HTR-8/SVneo (cell line): ENCODE results near the gene PLEKHA7.
A peak's percentile ranks its signal among the peaks of the same experiment; 100 is the strongest.

Source experiments
- DNase-seq: peaks from one replicate; pipeline ENCODE4 v3.0.0; 2011; ENCODE audit warnings: low spot score, mixed read lengths; ENCODE audit not compliant: insufficient read length
- FAIRE-seq: peaks from 2 replicates; lab custom pipeline; 2011; peaks lifted over from hg19 to GRCh38; lab: Jason Lieb, UNC

The PLEKHA7 gene

DNA sequence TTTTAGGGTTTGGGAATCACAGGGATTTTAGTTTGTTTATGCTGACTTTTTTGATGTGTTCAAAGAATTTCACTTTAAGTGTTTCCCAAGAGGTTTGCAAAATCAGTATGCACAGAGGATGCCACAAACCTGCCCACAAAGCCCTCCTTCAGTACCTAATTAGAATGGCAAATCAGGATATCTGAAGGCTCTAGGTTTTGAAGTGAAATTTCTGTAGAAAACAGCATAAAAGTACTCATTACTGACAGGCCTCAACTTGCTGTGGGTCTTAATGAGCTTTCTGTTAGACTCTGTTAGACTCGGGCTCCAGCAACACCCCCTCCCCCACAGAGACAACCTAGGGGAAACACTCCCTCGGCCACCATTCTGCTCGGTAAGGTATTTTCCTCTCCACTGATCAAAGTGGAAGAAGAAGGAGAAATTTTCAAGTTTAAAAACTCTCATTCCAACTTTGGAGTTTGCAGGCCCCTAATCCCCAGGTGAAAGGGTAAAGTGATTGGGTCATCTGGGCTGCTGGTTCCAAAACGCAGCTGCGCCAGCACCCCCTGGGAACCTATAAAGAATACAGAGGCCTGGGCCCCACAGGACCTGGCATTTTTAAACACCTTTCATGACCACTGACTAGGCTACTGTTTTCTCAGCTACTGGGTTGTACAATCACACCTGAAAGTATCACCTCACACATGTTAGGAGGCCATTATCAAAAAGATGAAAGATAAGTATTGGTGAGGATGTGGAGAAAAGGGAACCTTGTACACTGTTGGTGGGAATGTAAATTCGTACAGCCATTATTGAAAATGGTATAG is 67.5 kb downstream of the PLEKHA7 start:
- DNase-seq = no peak
- FAIRE-seq = no peak

DNA sequence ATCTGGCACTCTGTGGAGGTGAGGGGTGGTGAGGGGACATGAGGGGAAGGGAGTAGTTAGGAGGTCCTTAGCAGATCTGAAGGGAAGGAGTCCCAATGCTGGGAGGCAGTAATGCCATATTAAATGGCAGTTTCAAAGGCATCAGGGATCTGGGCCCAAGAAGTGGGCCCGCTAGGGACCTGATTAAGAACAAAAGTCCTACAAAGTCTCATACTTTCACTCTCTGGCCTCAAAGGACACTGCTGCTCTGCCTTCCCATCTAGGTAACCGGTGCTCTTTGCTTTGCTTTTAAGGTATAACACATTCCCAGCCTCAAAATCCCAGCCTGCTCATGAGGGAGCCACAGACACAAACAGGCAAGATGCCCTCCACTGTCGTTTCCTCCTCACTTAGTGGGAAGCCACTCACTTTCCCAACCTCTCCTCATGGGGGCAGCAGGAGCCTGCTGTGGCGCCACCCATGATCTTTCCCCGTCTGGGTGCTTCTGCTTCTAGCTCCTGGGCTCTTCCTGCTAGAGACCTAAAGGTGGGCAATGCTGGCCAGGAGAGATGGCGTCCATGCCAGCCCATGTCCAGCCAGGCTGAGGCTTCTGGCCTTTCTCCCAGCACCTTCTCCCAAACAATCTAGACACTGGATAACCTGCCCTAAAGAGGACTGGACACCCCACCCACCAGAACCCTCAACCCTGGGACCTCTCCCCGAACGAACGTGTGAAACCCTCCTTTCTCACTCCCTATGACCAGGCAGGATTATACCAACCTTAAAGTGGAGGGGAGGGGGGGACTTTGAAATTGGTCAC is 68.3 kb downstream of the PLEKHA7 start:
- DNase-seq (peak; percentile 72), FAIRE-seq (no peak)

DNA sequence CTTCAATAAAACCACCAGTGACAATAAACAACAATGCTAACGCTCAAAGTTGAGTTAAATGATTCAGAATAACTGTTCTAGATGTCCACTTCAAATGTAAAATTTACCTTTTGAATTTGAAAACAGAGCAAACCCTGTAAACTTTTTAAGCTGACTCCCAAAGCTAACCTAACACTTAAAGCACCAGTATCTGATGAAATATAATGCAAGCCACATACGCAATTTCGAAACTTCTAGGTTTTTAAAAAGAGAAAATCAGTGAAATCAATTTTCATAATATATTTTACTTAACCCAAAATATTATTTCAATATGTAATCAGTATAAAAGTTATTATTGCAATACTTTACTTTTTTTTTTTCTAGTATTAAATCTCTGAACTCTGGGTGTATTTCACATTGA is 71.3 kb downstream of the PLEKHA7 start:
- FAIRE-seq (no peak), DNase-seq (no peak)

DNA sequence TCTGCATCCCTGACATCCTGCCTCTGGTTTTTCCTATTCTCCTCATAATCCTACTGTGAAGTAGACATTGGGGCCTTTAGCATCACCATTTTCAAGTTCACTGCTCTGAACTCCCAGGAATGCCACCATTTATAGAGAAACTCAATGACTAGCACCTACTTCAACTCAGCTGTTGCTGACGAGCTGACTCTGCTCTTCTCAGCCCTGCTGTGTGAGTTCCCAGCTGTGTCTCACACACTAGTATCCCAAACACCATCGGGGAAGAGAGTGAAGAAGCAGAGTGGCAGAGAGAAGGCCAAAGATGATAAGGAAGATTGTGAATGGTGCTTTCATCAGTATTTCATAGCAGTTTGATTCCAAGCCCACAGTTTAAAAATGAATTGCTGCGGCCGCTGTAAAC is 71.9 kb downstream of the PLEKHA7 start:
- FAIRE-seq = no peak
- DNase-seq = no peak

DNA sequence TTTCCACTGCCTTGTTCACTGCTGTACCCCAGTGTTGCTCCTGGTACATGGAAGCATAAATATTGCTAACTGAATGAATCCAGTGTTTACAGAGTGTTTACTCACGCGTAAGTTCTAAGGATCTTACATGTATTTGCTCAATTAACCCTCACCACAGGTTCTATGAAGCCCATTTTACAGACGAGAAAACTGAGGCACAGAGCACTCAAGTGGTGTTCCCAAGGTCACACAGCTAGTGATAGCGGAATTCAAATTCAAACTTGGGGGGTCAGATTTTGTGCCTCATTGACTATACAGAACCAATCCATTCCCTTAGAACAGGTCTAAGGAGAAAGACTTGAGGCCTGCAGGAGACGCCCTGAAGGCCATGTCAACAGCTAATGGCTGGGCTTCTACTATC is 72.3 kb downstream of the PLEKHA7 start:
- DNase-seq (no peak), FAIRE-seq (no peak)

DNA sequence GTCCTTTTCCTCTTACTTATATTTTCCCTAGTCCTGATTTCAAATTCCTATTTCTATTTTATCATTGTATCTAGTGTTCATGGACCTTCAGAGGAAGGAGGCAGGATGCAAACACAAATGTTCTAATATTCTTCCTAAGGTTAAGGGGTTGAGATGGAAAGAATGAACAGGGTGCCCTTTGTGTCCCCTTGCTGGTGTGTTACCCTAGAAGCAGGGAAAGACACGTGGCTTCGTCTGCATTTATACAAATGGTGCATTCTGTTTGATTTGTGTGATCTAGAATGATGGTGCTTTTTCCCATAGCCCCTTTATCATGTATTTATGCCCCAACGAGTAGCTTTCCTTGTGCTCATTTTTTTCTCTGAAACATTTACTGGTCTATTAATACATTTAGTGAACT is 76.2 kb downstream of the PLEKHA7 start:
- no peak for DNase-seq
- no peak for FAIRE-seq

DNA sequence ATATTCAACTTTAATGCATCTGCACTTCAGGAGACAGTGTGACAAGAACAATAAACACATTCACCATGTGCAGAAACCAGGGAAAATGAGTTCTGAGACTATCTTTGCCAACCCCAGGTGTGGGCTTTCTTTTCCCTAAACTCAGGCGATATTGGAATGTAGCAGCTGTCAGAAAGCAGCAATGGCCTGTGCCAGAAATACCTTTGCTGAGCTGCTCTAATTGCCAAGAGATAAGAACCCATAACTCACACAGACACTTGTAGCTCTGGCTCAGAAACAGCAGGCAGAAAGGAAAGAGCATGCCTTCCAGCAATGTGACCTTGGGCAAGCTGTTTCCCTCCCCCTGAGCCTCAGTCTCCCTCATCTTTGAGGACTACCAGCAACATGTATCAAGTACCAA is 77.6 kb downstream of the PLEKHA7 start:
- FAIRE-seq = no peak
- DNase-seq = no peak

DNA sequence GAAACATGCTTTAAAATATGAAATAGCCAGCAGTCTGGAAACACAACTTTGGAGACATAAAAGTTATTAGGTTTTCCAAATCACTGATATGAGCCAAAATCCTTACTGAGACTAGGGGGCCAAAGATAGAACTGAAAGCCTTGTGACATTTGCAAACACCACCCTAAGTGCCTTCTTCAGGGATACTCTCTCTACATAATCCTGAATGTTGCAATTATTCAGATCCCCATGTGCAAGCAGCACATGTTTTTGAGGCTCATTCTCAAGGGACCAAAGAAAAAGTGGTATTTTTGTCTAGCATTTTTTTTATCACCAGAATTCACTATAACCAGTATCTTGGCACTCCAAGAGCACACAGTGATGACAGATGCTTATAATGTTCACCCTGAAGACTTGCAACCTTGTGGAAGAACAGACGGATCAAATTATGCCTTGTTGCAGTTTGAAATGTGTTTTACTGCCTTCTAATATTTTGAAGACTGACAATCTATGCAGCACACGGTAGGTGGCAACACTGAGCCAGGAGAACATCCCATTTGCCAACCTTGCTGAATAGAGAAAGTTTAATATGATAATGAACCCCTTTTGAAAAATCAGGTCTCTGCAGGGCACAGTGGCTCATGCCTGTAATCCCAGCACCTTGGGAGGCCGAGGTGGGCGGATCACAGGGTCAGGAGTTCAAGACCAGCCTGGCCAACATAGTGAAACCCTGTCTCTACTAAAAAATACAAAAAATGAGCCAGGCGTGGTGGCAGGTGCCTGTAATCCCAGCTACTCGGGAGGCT is 78.5 kb downstream of the PLEKHA7 start:
- DNase-seq = peak; percentile 38
- peak; percentile 46 for FAIRE-seq

DNA sequence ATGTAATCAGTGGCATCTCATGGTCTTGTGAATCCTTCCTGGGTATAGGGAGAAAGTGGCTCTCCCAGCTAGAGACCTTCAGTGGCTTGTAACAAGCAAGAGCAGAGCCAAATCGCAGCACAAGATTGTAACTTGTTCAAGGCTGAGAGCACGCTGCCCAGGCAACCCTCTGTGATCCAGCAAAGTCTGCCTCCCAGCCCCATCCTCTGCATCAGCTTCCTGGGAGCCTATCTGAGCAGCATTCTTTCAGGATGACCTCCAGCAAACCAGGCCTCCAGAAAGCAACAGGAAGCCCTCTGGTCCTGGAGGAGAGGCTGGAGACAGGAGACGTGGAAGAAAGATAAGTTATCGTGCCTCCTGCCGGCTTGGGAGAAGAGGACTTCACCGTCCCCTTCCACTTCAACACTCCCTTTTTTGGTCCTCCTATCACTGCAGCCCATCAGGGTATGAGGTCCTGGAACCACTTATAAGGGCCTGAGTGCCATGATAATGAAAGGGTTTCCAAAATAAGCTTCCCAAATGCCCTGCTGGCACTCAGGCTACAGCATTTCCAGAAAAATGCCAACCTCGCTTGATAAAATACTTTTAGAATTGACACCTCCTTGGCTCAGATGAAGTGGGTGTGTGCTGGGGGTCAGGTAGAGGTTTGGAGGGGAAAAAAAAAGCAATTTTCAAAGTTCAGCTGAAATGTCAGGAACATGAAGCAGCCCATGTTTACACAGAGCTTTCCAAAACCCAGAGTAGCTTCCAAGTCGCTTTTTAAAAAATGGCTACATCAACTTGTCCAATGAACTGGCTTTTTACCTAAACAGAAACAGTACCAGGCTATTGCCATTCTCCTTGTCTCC is 80.2 kb downstream of the PLEKHA7 start:
- FAIRE-seq (peak; percentile 46), DNase-seq (peak; percentile 33)

DNA sequence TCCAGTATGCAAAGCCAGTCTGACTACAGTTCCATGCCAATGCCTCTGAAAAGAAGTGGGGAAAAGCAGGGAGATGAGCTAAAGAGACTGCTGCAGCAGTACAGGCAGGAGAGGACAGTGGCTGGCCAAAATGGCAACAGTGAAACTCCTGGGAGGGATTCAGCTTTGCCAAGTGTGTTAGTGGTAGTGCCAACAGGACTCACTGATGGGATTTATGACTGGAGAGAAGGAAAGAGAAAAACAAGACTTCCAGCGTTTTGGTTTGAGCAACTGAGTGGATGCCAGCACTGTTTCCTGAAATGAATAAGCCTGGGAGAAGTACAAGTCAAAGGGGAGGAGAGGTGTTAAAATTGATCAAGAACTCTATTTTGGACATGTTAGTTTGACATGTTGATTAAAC is 80.9 kb downstream of the PLEKHA7 start:
- FAIRE-seq = no peak
- DNase-seq = no peak

DNA sequence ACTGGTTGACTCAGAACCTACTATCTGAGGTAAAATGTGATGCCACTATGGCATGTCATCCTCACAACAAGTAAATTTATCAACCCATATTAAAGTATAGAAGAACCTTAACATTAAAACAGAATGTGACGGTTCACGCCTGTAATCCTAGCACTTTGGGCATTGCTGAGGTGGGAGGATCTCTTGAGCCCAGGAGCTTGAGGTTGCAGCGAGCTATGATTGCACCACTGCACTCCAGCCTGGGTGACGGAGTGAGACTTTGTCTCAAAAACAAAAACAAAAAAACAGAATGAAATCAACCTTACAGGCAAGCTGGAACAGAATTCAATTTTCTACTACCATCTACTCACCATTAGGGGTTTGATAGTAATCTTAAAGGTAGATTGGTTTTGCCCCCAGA is 86.2 kb downstream of the PLEKHA7 start:
- FAIRE-seq (no peak), DNase-seq (no peak)

DNA sequence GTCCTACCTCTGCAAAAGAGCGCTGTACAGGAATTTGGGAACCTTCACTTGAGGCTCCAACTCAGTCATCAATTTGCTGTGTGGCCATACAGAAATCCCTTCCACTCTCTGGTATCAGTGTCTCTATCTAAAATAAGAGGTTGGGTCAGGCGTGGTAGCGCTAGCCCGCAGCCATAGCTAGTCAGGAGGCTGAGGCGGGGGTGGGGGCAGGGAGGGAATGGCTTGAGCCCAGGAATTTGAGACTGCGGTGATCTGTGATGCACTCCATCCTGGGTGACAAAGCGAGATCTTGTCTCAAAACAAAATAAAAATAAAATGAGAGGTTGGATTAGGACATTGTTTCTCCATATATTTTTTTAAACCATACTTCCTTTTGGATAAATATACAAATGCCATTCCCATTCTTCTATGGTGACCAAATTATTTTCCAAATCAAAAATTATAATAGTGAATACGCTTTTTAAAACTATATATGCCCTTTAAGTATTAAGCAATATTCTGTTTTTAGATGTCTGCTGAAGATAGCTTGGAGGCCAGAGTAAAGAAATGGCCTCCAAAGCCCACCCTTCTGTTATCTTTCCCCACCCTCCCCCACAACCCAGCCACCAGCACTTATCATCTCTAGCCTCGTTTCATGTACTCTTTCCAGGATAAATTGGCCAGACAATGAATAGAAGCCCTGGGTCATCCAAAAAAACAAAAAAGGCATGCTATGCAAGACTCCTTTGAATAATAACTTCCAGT is 87.2 kb downstream of the PLEKHA7 start:
- DNase-seq = no peak
- no peak for FAIRE-seq

DNA sequence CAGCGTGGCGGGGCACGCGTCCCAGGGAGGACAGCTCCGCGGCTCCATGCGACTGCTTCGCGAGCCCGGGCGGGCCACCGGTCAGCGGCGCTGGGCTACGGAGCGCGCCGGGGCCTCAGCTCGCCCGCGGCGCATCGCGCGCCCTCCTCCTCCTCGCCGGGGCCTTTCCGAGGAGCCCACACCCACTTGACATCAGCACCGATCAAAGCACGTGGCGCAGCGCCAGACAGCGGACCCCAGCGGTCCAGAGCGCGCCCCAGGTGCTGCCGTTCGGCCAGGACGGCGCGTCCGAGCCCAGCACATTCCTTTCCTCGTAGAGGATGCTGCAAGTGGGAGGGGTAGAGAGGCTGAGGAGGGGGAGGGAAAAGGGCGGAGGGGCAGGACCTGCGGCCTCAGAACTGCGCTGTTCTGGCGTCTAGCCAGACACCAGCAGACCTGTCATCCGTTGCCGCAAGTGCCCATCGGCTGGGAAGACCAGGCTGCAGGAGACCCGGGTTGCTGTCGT is 88.6 kb downstream of the PLEKHA7 start:
- FAIRE-seq (peak; percentile 89), DNase-seq (peak; percentile 71)

DNA sequence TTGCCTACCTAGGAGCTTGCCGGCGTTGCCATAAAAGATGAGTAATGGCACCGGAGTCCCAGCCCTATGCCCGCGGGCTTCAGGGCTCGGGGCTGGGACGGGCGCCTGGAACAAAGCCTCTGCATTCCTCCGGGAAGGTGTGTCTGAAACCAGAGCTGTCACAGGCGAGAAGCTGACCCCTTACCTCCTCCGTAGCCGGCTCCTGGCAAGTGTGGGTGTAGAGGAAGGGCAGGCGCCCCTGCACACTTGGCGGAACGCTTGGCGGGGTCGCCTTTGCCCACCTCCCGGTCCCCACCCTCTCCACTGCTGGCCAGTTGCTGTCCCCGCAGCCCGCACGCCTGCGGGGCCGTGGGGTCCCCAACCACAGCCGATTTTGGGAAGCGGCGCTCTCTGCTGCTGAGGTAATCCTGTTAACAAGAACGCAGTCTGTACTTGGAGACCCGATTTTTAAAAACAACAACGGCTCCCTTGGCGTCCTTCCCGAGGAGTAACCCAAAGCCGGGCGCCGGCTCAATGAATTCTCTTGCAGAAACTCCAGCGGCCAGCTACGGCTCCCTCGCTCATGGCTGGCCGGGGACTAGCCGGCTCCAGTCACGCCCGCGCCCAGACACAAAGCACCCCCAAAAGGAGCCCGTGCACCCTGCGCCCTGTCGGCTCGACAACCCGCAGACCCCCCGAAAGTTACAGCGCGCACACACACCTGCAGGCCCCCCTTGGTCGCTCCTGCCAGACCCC is 89.2 kb downstream of the PLEKHA7 start:
- DNase-seq = peak; percentile 57

DNA sequence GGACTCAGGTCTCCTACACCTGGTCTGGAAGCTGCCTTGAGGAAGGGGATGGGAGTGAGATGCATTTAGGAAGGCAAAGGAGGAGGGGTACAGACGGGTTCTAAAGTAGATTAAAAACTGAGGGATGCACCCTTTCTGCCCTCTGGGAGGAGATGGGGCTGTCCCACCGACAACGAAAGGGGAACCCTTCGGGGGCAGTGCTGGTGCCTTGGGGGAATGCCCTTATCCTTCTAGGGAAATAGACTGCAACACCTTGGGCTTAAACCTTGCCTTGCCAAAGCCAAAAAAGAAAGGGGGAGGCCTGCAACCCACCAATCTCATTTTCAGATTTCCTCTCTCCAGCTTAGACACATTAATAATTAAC is 89.8 kb downstream of the PLEKHA7 start:
- no peak for DNase-seq
- FAIRE-seq = no peak

More for the DNA sequence above, 89.2 kb downstream of the PLEKHA7 start:
- FAIRE-seq = no peak

DNA sequence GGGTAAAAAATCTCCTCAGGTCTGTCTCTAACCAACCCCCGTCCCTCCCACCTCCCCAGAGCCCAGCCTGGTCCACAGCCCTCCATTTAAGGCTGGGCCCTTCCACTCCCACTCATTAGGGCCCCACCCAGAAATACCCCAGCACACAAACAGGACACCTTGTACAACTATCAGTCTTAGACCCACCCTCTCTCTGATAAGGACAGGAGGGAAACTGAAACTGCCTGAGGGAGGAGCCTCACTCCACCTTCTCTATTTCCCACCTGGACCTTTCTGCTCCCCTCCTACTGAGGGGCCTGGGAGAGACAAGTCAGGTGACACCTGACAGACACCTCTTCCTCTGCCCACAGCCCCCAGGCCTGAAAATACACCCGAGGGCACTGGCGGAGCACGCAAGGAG is 90.2 kb downstream of the PLEKHA7 start:
- DNase-seq = no peak
- FAIRE-seq = no peak

DNA sequence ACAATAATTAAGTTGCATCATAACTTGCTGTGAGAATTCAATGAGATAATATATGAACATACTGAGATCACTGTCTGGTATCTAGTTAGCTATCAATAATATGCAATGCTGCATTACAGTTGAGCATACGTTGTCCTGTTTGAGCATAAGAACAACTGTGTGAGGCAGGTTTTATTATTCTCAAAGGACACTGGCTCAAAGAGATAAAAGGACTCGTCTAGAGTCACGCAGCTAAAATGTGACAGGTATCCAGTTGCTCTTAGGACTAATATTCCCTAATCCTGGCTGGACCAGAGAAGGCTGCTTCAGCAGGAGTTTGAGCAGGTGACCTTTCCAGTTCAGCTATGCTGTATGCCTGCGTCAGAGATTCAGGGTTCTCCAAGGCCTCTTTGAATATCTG is 92.5 kb downstream of the PLEKHA7 start:
- DNase-seq (no peak), FAIRE-seq (no peak)

DNA sequence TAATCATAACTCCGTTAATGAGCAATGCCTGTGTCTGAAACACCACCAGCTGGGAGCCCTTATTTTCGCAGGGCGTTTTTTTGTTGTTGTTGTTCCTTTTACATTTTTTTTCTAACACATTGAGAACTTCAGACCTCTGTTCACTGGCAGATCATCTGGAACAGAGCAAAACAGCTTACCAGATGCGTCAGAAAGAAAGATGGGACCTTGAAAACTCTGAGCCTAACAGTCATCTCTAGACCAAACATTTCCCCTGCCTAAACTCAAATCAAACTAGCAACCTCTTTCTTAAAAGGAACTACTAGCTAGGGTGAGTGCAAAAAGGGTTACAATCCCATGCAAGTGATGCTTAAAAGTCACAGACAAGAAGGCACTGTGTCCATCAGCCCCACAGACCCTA is 93.2 kb downstream of the PLEKHA7 start:
- no peak for FAIRE-seq
- DNase-seq = no peak
